Central memory CD8-positive, alpha-beta T cell (primary cell): Measurements from ENCODE around the gene CACNA2D4.

Experiments used
- ATAC-seq: fragments of 150-1000 bp; cut with Tn5 transposase; replicated peaks from 2 replicates; pipeline ENCODE4 v1.10.0; 2022; ENCODE audit warnings: mild to moderate bottlenecking, moderate FRiP score, moderate number of reproducible peaks; ENCODE audit not compliant: poor library complexity, severe bottlenecking; ENCODE audit errors: extremely low read depth
- DNase-seq, 2 donors: peaks; one replicate each; pipeline ENCODE4 v3.0.0; 2021; ENCODE audit warnings: low spot score in 2 of 2
- H3K27ac Mint-ChIP-seq: one replicate; pipeline ENCODE4 v1.8.0; 2022; ENCODE audit warnings: low read depth, mild to moderate bottlenecking, moderate library complexity, mixed read lengths
- H3K27me3 Mint-ChIP-seq: one replicate; pipeline ENCODE4 v1.8.0; 2022; ENCODE audit warnings: mixed read lengths
- H3K36me3 Mint-ChIP-seq: one replicate; pipeline ENCODE4 v1.8.0; 2022; ENCODE audit warnings: mild to moderate bottlenecking, moderate library complexity, mixed read lengths; ENCODE audit not compliant: insufficient read depth
- H3K4me1 Mint-ChIP-seq: one replicate; pipeline ENCODE4 v1.8.0; 2022; ENCODE audit warnings: mixed read lengths
- H3K4me3 Mint-ChIP-seq: one replicate; pipeline ENCODE4 v1.8.0; 2022; ENCODE audit warnings: mild to moderate bottlenecking, moderate library complexity, mixed read lengths
- H3K9me3 Mint-ChIP-seq: one replicate; pipeline ENCODE4 v1.8.0; 2022; ENCODE audit warnings: mixed read lengths

Gene CACNA2D4

GRCh38 chr12:1920971-1921370 lies 2.5 kb upstream of the CACNA2D4 start:
- peak in 1 of 2 donors; percentile 7 for DNase-seq
- Mint-ChIP-seq H3K27me3 (peaks cover 25% of the 10 kb centered on the region), H3K27ac (no peak overlapping the region), H3K4me1 (peaks cover 14% of the 10 kb centered on the region), H3K4me3 (no peak overlapping the region), H3K36me3 (peaks cover 7% of the 10 kb centered on the region), H3K9me3 (no peaks in the 10 kb centered on the region)
- no peak for ATAC-seq

GRCh38 chr12:1920436-1920835 lies 2.0 kb upstream of the CACNA2D4 start:
- peaks cover 22% of the 10 kb centered on the region for H3K27me3 Mint-ChIP-seq
- H3K27ac Mint-ChIP-seq, result no peak overlapping the region
- H3K9me3 Mint-ChIP-seq, result no peaks in the 10 kb centered on the region
- H3K4me3 Mint-ChIP-seq, result no peak overlapping the region
- peaks cover 7% of the 10 kb centered on the region for H3K36me3 Mint-ChIP-seq
- peaks cover 19% of the 10 kb centered on the region for H3K4me1 Mint-ChIP-seq
- DNase-seq (peak in 1 of 2 donors; percentile 5), ATAC-seq (no peak)

GRCh38 chr12:1919763-1920162 lies 1.3 kb upstream of the CACNA2D4 start:
- no peak for DNase-seq
- H3K9me3 Mint-ChIP-seq, result no peaks in the 10 kb centered on the region

GRCh38 chr12:1919284-1919683 lies 832 bp upstream of the CACNA2D4 start:
- Mint-ChIP-seq H3K9me3 (no peaks in the 10 kb centered on the region), H3K4me3 (no peak overlapping the region), H3K36me3 (peaks cover 3% of the 10 kb centered on the region), H3K27me3 (peaks cover 10% of the 10 kb centered on the region), H3K4me1 (peaks cover 21% of the 10 kb centered on the region), H3K27ac (no peak overlapping the region)
- ATAC-seq (no peak), DNase-seq (peak in 1 of 2 donors; percentile 1)

More at GRCh38 chr12:1919763-1920162, 1.3 kb upstream of the CACNA2D4 start:
- Mint-ChIP-seq H3K36me3 (peaks cover 6% of the 10 kb centered on the region), H3K4me1 (peaks cover 23% of the 10 kb centered on the region), H3K27ac (no peak overlapping the region), H3K4me3 (no peak overlapping the region), H3K27me3 (peaks cover 15% of the 10 kb centered on the region)
- ATAC-seq, result no peak

- H3K4me1 Mint-ChIP-seq, result peaks cover 21% of the 10 kb centered on the region
- ATAC-seq (no peak), DNase-seq (peak in 1 of 2 donors; percentile 9)
- peaks cover 3% of the 10 kb centered on the region for H3K36me3 Mint-ChIP-seq
- no peaks in the 10 kb centered on the region for H3K9me3 Mint-ChIP-seq
- no peak overlapping the region for H3K27ac Mint-ChIP-seq
- H3K4me3 Mint-ChIP-seq, result no peak overlapping the region
- H3K27me3 Mint-ChIP-seq, result peaks cover 11% of the 10 kb centered on the region
These were observed 408 bp upstream of the CACNA2D4 start for GRCh38 chr12:1918884-1919236.

- Mint-ChIP-seq H3K4me1 (peaks cover 21% of the 10 kb centered on the region), H3K4me3 (peak overlapping the region; percentile 64), H3K27ac (no peak overlapping the region), H3K27me3 (peaks cover 20% of the 10 kb centered on the region), H3K9me3 (no peaks in the 10 kb centered on the region), H3K36me3 (peaks cover 3% of the 10 kb centered on the region)
- peak; percentile 7 to 10 for DNase-seq
- no peak for ATAC-seq
These were observed 1.0 kb downstream of the CACNA2D4 start for GRCh38 chr12:1917172-1918070.

GRCh38 chr12:1916371-1917171 lies 1.9 kb downstream of the CACNA2D4 start:
- Mint-ChIP-seq H3K4me1 (peaks cover 21% of the 10 kb centered on the region), H3K4me3 (no peak overlapping the region), H3K27ac (no peak overlapping the region), H3K27me3 (peaks cover 20% of the 10 kb centered on the region), H3K9me3 (no peaks in the 10 kb centered on the region), H3K36me3 (peaks cover 3% of the 10 kb centered on the region)
- DNase-seq (peak in 1 of 2 donors; percentile 9), ATAC-seq (no peak)

- Mint-ChIP-seq H3K36me3 (peaks cover 3% of the 10 kb centered on the region), H3K27ac (peak overlapping the region; percentile 47), H3K4me3 (peak overlapping the region; percentile 55), H3K27me3 (peaks cover 20% of the 10 kb centered on the region), H3K9me3 (no peaks in the 10 kb centered on the region), H3K4me1 (peaks cover 21% of the 10 kb centered on the region)
- DNase-seq (peak; percentile 15 to 20), ATAC-seq (peak; percentile 86)
These were observed 3.1 kb downstream of the CACNA2D4 start for GRCh38 chr12:1915082-1915968.

- Mint-ChIP-seq H3K9me3 (no peaks in the 10 kb centered on the region), H3K27ac (peak overlapping the region; percentile 47), H3K4me1 (peaks cover 21% of the 10 kb centered on the region), H3K4me3 (peak overlapping the region; percentile 4), H3K27me3 (peaks cover 20% of the 10 kb centered on the region), H3K36me3 (peaks cover 3% of the 10 kb centered on the region)
- ATAC-seq, result no peak
- DNase-seq, result peak in 1 of 2 donors; percentile 7
These were observed 4.1 kb downstream of the CACNA2D4 start for GRCh38 chr12:1914114-1914911.

- DNase-seq (peak; percentile 8 to 9), ATAC-seq (no peak)
- Mint-ChIP-seq H3K4me3 (no peak overlapping the region), H3K4me1 (peaks cover 21% of the 10 kb centered on the region), H3K9me3 (no peaks in the 10 kb centered on the region), H3K27ac (no peak overlapping the region), H3K36me3 (peaks cover 3% of the 10 kb centered on the region), H3K27me3 (peaks cover 20% of the 10 kb centered on the region)
These were observed 4.9 kb downstream of the CACNA2D4 start for GRCh38 chr12:1913377-1914113.
